Measurements from ENCODE around the gene NCOA4. TPM values are rescaled to one million over a fixed set of nuclear protein-coding genes. Genes with fewer than 3 reads are reported as not detected.
"Not testable (repeated sequence)": the region's sequence is repeated elsewhere in the genome, so short reads cannot be mapped to it uniquely, and the experiment has no call there.

Gene NCOA4
- total RNA-seq, 2 experiments from 2014 or later: 94.1 to 96.2 TPM

DNA sequence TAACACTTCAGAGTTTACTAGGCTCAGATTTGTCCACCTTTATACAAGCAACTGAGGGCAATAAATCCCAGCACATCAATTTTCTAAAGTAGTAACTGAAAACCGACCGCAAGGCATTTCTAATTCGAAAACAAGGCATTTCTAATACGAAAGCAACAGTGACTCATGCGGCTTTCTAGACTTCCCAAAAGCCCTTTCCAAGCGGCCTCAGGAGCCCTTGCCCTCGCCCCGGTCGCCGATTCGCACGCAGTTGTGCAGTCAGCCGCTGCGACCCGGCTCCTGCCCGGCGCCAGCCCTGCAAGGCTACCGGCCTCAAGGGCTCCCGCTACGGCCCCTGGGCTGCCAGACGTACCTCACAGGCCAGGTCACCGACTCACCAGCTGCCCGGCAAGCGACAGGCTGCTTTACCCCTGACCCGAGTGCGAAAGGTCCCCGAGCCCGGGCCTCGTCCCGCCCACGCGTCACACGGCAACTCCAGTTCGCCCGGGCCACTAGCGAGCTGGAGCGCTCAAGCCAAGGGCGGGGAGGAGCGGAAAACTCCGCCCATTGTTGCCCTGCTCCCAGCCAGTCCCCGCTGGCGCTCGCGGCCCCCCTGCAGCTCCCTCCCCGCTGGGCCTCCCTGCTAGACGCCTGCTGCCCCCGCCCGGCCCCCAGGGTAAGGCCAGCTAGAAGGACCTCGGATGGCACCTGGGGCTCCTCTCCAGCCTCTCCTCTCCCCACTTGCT, 7.3 kb downstream of the NCOA4 start:
- ChIA-PET POLR2A (no interaction called here), CTCF (no interaction called here)

DNA sequence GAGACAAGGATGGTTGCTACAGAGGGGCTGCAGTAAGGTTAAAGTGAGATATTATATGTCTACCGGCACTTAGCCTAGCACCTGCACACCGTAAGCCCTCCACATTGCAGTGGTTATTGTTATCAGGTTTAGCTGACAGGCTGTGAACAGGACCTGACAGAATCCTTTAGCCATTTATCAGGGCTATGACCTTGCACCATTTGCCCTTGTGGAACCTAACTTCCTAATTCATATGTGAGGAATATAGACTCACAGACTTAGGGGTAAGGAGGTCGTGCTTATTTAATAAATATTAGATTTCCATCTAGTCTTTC, 10.1 kb downstream of the NCOA4 start:
- ChIA-PET CTCF (no interaction called here), POLR2A (no interaction called here)

DNA sequence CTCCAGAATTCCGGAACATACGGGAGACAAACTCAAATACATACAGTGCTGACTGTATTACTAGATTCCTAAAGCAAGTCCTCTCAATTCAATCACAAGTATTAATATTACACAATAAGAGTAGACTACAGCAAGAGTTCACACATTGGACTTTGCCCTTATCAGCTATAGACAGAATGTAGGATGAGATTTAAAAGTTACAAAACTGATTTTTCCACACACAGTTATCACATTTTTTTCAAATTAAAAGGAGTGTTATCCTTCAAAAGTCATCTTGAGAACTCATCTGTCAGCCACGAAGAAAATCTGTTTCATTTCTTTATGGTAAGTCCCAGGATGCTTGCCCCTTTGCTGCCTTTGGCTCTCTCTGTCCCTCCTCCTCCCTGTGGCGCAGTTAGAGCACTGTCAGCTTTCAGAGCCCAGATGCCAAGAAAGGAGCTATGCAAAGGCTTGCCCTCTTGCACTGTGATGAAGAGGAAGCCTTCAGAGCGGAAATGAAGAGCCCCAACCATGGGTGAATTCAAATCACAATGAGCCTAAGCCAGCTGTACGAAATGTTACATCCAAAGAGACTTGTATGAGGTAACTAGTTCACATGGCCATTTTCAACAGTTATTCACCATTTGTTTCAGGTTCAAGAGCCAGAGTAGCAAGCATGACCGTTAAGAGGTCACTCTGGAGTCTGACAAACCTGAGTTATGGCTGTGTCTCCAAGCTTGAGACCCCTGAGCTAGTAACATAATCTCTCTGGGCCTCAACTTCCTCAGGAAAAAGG, 10.7 kb downstream of the NCOA4 start:
- ChIA-PET CTCF (no interaction called here), POLR2A (no interaction called here)

DNA sequence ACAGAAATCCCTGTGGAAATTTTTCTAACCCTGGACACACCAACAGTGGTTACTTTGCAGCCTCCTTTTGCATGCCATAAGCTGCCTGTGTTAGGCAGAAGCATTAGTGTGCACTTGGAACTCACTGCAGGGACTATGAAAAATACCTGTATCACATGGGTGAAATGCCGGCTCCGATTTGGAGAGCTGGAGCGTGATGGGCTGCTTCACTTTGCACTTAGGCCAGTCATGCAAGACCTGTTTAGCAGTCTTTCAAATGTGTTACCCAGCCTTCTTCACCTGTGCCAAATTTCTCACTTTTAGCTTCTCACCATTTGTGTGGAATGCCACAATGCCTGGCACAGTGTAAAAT, 11.3 kb downstream of the NCOA4 start:
- POLR2A ChIA-PET: no interaction called here
- CTCF ChIA-PET: no interaction called here

DNA sequence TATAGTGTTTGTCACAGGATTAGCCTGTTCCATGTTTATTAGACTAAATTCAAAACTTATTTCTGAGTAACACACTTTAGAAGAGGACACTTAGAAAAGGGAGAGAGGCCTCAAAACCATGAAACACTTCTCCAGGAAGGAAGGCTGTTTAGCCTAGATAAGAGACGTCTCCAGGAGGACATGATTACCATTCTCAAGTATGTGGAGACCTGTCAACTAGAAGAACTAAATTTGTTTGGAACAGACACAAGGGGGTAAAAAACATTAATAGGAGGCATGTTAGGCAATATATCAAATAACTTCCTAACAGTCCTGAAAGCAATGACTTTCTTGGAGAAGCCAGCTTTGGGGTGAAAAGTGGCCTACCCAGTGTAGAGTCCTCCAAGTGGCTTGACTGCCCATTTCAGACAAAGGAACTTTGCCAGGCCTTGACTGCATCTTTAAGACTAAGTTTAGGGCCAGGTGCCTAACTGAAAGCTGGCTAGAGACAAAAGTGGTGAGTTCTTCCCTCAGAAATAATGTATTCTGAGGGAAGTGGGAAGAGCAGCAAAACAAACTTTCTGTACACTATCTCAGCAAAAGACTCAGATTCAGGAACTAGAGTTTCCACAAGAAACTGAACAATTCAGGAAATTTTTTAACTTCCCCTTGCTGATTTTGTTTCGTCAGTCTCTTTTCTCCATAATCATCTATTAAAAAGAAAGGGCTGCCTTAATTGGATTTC, 11.8 kb downstream of the NCOA4 start:
- POLR2A ChIA-PET: no interaction called here
- CTCF ChIA-PET: no interaction called here

DNA sequence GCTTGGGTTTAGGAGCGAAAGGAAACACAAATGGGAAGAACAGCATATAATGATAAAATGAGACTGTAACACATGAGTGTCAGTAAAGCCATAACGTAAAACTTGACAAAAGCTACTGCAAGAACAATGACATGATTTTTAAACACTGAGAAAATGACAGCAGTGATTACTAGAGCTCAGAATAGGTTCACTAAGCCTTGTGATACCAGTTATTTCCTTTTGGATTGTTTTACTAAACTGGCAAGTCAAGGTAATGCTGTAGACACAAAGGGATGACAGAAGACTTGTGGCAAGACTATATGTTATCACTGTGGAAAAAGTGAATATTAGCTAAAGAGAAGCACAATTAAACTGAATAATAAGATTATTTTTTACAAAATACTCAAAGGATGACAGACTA, 12.7 kb downstream of the NCOA4 start:
- ChIA-PET CTCF (no interaction called here), POLR2A (no interaction called here)

DNA sequence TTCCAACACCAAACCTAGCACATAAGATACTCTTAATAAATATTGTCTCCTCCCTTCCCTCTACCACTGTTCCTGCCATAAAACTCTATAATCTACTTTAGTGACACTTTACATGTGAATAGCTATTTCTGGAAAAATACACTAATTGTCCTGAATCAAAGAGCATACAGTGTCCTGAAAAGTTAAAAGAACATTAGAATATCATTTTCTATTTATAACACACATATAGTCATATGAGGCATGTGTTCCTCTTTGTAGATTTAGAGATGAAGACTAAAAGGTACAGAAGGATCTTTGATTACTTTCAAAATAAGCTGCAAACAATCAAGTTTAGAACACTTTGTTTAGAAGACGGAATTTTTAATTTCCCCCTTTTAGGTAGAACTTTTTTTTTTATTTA, 13.6 kb downstream of the NCOA4 start:
- ChIA-PET CTCF (no interaction called here), POLR2A (no interaction called here)

DNA sequence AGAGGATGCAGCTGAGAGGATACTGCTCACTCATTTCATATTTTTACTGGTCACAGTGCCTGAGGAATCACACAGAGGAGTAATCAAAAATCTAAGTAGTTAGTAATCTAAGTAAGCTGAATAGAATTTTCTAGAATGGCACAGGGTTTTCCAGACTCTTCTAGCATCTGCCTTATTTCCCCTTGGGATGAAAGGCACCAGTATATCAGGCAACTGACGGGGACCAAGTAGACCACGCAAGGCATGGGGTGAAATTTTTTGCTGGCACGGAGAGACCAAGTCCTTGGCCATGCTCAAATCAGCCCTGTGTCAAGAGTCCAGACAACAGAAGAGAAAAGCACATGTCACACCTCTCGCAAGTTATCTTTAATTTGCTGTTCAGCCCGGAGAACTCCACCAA, 14.2 kb downstream of the NCOA4 start:
- ChIA-PET CTCF (no interaction called here), POLR2A (interaction anchor here (0.5 kb wide), 1 partner anchor 386 kb away, joined by 3 read pairs; no protein-coding TSS in a partner anchor)

DNA sequence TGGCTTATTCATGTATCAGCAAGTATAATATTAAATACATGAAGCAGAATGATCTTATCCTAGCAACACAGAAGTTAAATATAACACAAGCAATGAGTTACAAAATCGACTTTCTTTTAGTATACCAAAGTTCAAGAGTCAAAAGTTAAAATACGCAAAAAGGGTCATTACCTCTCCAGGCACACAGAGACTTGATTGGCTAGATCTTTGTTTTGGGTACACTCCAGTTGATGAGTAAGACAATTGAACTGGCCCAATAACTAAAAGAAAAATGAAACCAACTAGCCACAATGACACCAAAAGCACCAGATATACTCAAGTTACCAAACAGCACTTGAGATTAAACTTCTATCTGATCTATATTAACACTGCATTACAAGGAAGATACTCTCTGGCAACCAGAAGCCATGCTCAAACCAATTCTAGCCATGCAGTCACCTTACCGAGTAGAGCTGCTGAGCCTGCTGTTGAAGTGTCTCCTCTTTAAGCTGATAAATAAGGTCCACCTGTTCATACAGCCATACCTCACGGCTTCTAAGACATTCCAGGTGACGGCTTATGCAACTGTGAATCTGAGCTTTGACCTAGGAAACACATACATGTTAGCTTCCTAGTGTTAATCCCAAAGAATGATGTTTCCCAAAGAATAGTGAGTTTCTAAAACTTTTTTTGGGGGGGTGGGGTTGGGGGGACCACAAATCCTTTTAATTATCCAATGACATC, 15.6 kb downstream of the NCOA4 start:
- POLR2A ChIA-PET: no interaction called here
- CTCF ChIA-PET: no interaction called here

DNA sequence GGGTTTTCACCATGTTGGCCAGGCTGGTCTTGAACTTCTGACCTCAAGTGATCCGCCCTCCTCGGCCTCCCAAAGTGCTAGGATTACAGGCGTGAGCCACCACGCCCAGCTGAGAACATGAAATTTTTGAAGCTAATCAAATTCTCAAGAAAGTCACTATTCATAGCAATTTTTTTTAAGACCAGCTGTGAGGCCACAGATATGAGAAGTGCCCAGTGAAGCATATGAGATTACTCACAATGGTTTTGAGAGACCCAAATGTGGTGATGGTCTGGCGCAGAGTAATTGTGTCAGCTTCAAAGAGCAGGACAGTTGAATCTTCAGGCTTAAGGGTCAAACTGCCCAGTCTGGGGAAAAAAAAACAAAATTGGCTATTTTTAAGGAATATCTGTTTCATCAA, 16.2 kb downstream of the NCOA4 start:
- CTCF ChIA-PET: no interaction called here
- POLR2A ChIA-PET: no interaction called here

DNA sequence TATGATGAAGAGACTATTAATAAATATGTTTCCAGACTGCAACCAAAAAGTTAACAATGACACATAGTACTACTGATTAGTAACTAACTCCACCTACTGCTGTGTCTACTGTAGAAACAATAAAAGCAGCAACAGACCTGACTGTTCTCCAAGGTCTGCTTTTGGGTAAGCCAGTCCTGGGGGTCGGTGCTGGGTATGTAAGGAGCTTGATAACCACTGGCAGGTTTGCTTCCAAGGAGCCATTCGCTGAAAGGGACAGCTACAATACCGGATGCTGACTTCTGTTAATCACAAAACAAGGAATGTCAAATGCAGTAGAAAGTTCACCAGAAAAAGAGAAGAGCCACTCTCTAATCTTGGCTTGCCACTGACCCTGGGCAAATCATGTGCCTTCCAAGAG, 17.7 kb downstream of the NCOA4 start:
- POLR2A ChIA-PET: interaction anchor here (0.6 kb wide), 1 partner anchor 9 kb away, joined by 6 read pairs; no protein-coding TSS in a partner anchor
- CTCF ChIA-PET: no interaction called here

DNA sequence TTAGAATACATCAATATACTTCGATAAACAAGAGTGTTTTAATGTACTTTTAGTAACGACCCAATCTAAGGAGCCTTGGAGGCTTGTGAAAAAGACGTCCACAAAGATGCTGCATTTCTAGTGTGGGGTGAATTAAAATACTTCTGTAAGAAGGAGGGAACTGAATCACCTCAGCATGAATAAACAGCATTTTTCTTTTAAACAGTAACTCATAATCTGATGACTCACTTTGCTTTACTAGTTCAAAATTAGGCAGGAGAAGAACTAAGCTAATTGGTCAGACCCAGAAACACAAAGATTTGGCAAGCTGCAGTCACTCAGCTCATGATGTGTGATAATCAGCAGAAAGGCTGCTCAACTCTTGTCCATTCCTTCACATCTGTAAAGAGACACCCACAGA, 24.2 kb downstream of the NCOA4 start:
- ChIA-PET CTCF (no interaction called here), POLR2A (no interaction called here)

DNA sequence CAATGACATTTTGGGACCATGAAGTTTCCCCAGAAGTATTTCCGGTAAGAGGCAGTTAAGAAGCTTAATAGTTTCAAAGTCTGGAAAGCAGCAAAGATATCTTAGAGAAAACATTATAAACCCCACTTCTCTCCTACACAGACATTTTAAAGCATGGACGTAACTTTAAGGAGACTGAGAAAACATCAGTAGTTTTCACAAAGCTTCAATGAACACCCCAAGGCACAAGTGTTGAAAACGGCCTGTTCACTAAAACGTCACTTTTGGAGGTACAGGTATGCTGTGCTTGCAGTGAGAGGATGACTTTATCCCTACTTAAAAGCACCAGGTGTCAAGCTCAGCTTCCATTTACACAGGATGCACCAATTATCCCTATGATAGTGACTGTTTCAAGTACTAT, 25.0 kb downstream of the NCOA4 start:
- ChIA-PET POLR2A (no interaction called here), CTCF (no interaction called here)

DNA sequence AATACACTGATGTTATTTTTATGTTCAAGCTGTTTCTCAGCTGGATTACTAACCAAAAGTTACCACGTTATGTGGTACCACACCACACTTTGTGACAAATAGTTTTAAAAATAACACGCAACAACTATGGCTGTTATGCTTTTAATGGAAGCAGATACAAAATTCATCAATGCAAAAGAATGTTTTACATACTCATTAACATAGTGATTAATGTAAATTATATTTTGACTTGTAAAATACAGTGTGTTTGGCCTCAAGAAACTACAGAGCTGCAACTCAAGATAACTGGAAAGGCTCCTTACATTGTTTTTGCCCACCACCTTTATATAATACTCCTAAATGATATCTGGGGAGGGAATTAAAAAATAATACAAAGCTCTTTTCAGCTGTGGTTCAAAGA, 25.5 kb downstream of the NCOA4 start:
- ChIA-PET POLR2A (no interaction called here), CTCF (no interaction called here)

DNA sequence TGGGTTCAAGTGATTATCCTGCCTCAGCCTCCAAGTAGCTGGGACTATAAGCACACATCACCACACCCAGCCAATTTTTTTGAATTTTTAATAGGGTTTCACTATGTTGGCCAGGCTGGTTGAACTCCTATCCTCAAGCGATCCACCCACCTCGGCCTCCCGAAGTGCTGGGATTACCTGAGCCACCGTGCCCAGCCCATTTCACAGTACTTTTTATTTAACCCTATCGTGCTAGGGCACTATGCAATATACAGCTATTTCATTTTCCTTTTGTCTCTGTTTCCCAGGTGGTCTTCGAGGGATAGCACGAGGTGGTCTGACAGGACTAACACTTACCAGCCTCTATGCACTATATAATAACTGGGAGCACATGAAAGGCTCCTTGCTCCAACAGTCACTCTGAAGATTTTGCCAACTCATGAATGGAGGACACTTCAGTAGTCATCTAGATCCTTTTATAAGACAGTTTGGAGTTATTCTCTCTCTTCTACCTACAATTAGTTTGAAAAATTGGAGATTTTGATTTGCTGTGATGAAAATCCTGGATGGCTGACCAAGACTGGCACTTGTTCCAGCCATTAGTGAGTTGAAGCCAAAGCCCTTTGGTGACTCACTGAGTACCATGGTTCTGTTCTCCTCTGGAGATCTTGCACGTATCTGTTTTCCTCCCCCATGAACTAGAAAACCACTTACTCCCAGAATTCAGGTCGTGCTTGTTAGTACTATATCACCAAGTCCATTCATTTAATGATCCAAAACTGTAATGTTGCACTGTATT, 27.3 kb downstream of the NCOA4 start:
- ChIA-PET CTCF (no interaction called here), POLR2A (no interaction called here)

DNA sequence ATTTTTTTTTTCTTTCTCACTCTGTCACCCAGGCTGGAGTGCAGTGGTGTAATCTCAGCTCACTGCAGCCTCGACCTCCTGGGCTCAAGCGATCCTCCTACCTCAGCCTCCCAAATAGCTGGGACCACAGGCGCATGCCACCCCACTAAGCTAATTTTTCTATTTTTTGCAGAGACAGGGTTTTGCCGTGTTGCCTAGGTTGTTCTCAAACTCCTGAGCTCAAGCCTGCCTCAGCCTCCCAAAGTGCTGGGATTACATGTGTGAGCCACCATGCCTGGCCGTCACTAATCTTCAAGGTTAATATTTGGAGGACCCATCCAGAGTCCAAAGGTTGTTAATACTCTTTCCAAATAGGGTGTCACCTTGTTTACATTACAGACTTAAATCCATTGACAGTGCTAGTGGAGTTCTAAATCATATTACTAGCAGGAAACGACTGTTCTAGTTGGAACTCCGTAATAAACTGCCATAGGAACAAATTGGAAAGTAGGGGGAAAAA, 28.2 kb downstream of the NCOA4 start:
- CTCF ChIA-PET: interaction anchor here (0.6 kb wide), 1 partner anchor 26 kb away, joined by 3 read pairs; no protein-coding TSS in a partner anchor
- POLR2A ChIA-PET: not testable (repeated sequence)

DNA sequence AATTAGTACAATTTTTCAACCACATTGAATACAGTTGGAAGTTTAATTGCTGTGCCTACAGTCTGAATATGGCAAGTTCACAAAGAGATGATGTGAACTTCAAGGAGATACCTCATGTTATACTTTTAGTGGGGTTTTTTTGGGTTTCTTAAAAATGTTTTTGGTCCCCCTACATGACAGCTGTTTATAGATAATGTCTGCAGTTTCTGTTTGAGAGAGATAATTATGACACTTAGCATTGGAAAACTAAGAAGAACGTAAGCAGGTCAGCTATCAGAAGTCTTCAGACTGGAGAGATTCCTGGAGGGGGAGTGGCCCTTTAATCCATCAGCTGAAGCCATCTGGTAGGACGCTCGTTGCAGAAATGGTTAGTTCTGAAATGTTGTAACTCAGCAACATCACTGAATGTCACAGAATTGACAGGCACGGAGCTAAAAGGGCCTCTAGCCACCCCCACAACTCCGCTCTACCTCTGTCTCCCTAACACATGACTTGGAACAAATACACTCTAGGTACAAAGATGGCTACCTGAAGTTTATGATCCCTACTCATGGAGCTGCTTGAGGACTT, 29.2 kb downstream of the NCOA4 start:
- CTCF ChIA-PET: no interaction called here
- POLR2A ChIA-PET: interaction anchor here (0.5 kb wide), 1 partner anchor 27 kb away, joined by 3 read pairs; no protein-coding TSS in a partner anchor

DNA sequence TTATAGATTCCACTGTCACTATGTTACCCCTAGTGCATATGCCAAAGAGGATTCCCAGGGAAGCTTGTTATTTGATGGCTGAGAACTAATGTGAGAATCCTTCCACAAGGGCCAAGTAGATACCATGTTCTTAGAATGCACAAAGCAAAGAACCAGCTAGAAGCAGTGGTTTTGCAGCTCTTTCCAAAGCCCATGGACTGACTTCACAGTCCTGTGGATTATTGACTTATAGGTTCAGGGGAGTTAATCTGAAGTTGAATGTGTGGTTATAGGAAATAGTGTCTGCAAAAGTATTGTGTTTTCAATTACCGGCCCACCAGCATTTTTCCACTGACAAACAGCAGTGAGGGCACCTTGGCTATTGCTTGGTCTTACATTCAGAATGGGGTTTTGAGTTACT, 29.9 kb downstream of the NCOA4 start:
- ChIA-PET CTCF (no interaction called here), POLR2A (no interaction called here)

DNA sequence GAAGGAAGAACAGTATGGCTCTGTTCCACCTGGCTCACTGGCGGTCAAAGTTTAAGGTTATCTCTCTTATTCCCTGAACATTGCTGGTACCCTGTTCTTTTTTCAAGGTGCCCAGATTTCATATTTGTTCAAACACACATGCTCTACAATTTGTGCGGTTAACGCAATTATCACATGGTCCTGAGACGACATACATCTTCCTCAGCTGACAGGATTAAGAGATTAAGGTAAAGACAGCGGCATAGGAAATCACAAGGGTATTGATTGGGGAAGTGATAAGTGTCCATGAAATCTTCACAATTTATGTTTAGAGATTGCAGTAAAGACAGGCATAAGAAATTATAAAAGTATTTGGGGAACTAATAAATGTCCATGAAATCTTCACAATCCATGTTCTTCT, 30.5 kb downstream of the NCOA4 start:
- POLR2A ChIA-PET, CTCF ChIA-PET: not testable (repeated sequence)
